ENCODE measurements around the gene CD48. TPM values are rescaled to one million over a fixed set of nuclear protein-coding genes. Genes with fewer than 3 reads are reported as not detected.

The CD48 gene
- polyA plus RNA-seq, 1 donor (not counting 4 experiments of a cell fraction or from before 2014, with no cell fraction given), result 0.07 TPM

- no peaks in the 10 kb centered on the region for H3K79me2 ChIP-seq (ENCODE audit: control insufficient read depth, insufficient read depth, low read length)
- no peaks in the 10 kb centered on the region for H3K9me1 ChIP-seq (ENCODE audit: control insufficient read depth, extremely low read depth, insufficient read depth, low read length)
- no peak for DNase-seq (ENCODE audit: low read depth, low spot score)
- no peak overlapping the region for H3K27ac ChIP-seq (ENCODE audit: control insufficient read depth, insufficient read depth, low read length)
- H3K4me2 ChIP-seq (ENCODE audit: control insufficient read depth, extremely low read depth, insufficient read depth, low read depth, low read length), result no peak overlapping the region
- dilution Hi-C loops (cut with MboI; ENCODE audit: extremely low pct_ligation_motif_present, low sequenced_read_pairs), result no loop called here
- no peaks in the 10 kb centered on the region for H3K9me3 ChIP-seq (ENCODE audit: control insufficient read depth, low read depth, low read length)
- H2AFZ ChIP-seq (ENCODE audit: control insufficient read depth, low read length), result no peak overlapping the region
- no peak for FAIRE-seq
- H4K20me1 ChIP-seq (ENCODE audit: control insufficient read depth, extremely low read depth, insufficient read depth, low read length), result no peaks in the 10 kb centered on the region
- H3K36me3 ChIP-seq (ENCODE audit: control insufficient read depth in 2 of 2, extremely low read depth in 1 of 2, insufficient read depth in 2 of 2, low read length in 2 of 2), result no peaks in the 10 kb centered on the region
- no peak overlapping the region for H3K9ac ChIP-seq (ENCODE audit: control insufficient read depth, extremely low read depth, insufficient read depth, low read length)
- H3K27me3 ChIP-seq (ENCODE audit: control insufficient read depth, extremely low read depth, insufficient read depth, low read length), result no peaks in the 10 kb centered on the region
- TF ChIP-seq EZH2 (IDR thresholded peaks at IDR 0.05; ENCODE audit: low read length), result no peak
- TF ChIP-seq CTCF (optimal IDR thresholded peaks at IDR 0.05 in 1 of 3, IDR thresholded peaks at IDR 0.05 in 1 of 3, conservative IDR thresholded peaks at IDR 0.05 in 1 of 3; ENCODE audit: extremely low read depth in 1 of 3, insufficient read depth in 2 of 3, low read length in 3 of 3), result no peak
- no peak overlapping the region for H3K4me3 ChIP-seq (ENCODE audit: control insufficient read depth in 2 of 3, extremely low read depth in 1 of 3, insufficient read depth in 2 of 3, low read depth in 1 of 3, low read length in 3 of 3)
- H3K4me1 ChIP-seq (ENCODE audit: control insufficient read depth, extremely low read depth, insufficient read depth, low read length), result no peaks in the 10 kb centered on the region
Measured at GRCh38 chr1:160704250-160704649, 7.4 kb downstream of the CD48 start.

GRCh38 chr1:160702100-160702499, 9.5 kb downstream of the CD48 start:
- H3K9me3 ChIP-seq (ENCODE audit: control insufficient read depth, low read depth, low read length), result no peaks in the 10 kb centered on the region
- TF ChIP-seq CTCF (optimal IDR thresholded peaks at IDR 0.05 in 1 of 3, IDR thresholded peaks at IDR 0.05 in 1 of 3, conservative IDR thresholded peaks at IDR 0.05 in 1 of 3; ENCODE audit: extremely low read depth in 1 of 3, insufficient read depth in 2 of 3, low read length in 3 of 3), result no peak
- no peak for TF ChIP-seq EZH2 (IDR thresholded peaks at IDR 0.05; ENCODE audit: low read length)
- H3K9me1 ChIP-seq (ENCODE audit: control insufficient read depth, extremely low read depth, insufficient read depth, low read length), result no peaks in the 10 kb centered on the region
- no peaks in the 10 kb centered on the region for H4K20me1 ChIP-seq (ENCODE audit: control insufficient read depth, extremely low read depth, insufficient read depth, low read length)
- no peak overlapping the region for H3K9ac ChIP-seq (ENCODE audit: control insufficient read depth, extremely low read depth, insufficient read depth, low read length)
- dilution Hi-C loops (cut with MboI; ENCODE audit: extremely low pct_ligation_motif_present, low sequenced_read_pairs), result no loop called here
- no peak overlapping the region for H2AFZ ChIP-seq (ENCODE audit: control insufficient read depth, low read length)
- DNase-seq (ENCODE audit: low read depth, low spot score) (no peak), FAIRE-seq (no peak)
- no peaks in the 10 kb centered on the region for H3K36me3 ChIP-seq (ENCODE audit: control insufficient read depth in 2 of 2, extremely low read depth in 1 of 2, insufficient read depth in 2 of 2, low read length in 2 of 2)
- no peak overlapping the region for H3K4me3 ChIP-seq (ENCODE audit: control insufficient read depth in 2 of 3, extremely low read depth in 1 of 3, insufficient read depth in 2 of 3, low read depth in 1 of 3, low read length in 3 of 3)
- no peak overlapping the region for H3K4me2 ChIP-seq (ENCODE audit: control insufficient read depth, extremely low read depth, insufficient read depth, low read depth, low read length)
- no peaks in the 10 kb centered on the region for H3K79me2 ChIP-seq (ENCODE audit: control insufficient read depth, insufficient read depth, low read length)
- H3K27ac ChIP-seq (ENCODE audit: control insufficient read depth, insufficient read depth, low read length), result no peak overlapping the region
- H3K27me3 ChIP-seq (ENCODE audit: control insufficient read depth, extremely low read depth, insufficient read depth, low read length), result no peaks in the 10 kb centered on the region
- no peaks in the 10 kb centered on the region for H3K4me1 ChIP-seq (ENCODE audit: control insufficient read depth, extremely low read depth, insufficient read depth, low read length)

Measured in keratinocyte (primary cell).